GM23338 (cell line): ENCODE data around the gene MEIOB. TPM values are rescaled to one million over a fixed set of nuclear protein-coding genes. Genes with fewer than 3 reads are reported as not detected.

Experiments
- ATAC-seq: fragments of 200-7000 bp; cut with Tn5 transposase; 3 replicates; pipeline ENCODE4 v1.9.1; 2020
- DNase-seq: peaks from one replicate; pipeline ENCODE4 v3.0.0-alpha.2; 2015; ENCODE audit warnings: low spot score
- H2AFZ ChIP-seq: fragments of 200-600 bp; sonication (generic); 2 replicates; pipeline ENCODE4 v1.8.0; 2016; ENCODE audit warnings: antibody characterized with exemption, mild to moderate bottlenecking, moderate library complexity
- H3F3A ChIP-seq: fragments of 200-600 bp; sonication (generic); replicated peaks from 2 replicates; pipeline ENCODE4 v1.8.0; 2017; ENCODE audit warnings: antibody characterized with exemption, mixed run types, low read depth
- H3K27ac ChIP-seq: fragments of 200-600 bp; sonication (generic); 2 replicates; pipeline ENCODE4 v1.6.1; 2016; ENCODE audit warnings: low read depth
- H3K27me3 ChIP-seq: fragments of 200-600 bp; sonication (generic); 2 replicates; pipeline ENCODE4 v1.8.0; 2016; ENCODE audit warnings: mild to moderate bottlenecking, mixed run types, moderate library complexity; ENCODE audit not compliant: insufficient read depth
- H3K36me3 ChIP-seq: fragments of 200-600 bp; sonication (generic); 2 replicates; pipeline ENCODE4 v1.8.0; 2016; ENCODE audit warnings: mild to moderate bottlenecking; ENCODE audit not compliant: insufficient read depth
- H3K4me1 ChIP-seq: fragments of 200-600 bp; sonication (generic); 2 replicates; pipeline ENCODE4 v1.8.0; 2016; ENCODE audit warnings: mild to moderate bottlenecking, moderate library complexity; ENCODE audit not compliant: insufficient read depth
- H3K4me2 ChIP-seq: fragments of 200-600 bp; sonication (generic); 2 replicates; pipeline ENCODE4 v1.7.1; 2017; ENCODE audit warnings: mixed run types
- H3K4me3 ChIP-seq: fragments of 200-600 bp; sonication (generic); 2 replicates; pipeline ENCODE4 v1.6.1; 2016; ENCODE audit warnings: mixed run types
- H3K79me2 ChIP-seq: fragments of 200-600 bp; sonication (generic); replicated peaks from 2 replicates; pipeline ENCODE4 v1.8.0; 2017; ENCODE audit warnings: mild to moderate bottlenecking; ENCODE audit not compliant: insufficient read depth
- H3K9me2 ChIP-seq: fragments of 200-600 bp; sonication (generic); 2 replicates; pipeline ENCODE4 v1.8.0; 2017; ENCODE audit not compliant: insufficient read depth
- H4K20me1 ChIP-seq: fragments of 200-600 bp; sonication (generic); replicated peaks from 2 replicates; pipeline ENCODE4 v1.8.0; 2017; ENCODE audit warnings: mild to moderate bottlenecking; ENCODE audit not compliant: insufficient read depth
- H3K27ac Mint-ChIP-seq: 2 replicates; pipeline ENCODE4 v1.8.0; 2020; ENCODE audit warnings: inconsistent platforms, mild to moderate bottlenecking, moderate library complexity, mixed read lengths
- H3K27me3 Mint-ChIP-seq: 3 replicates; pipeline ENCODE4 v1.8.0; 2022; ENCODE audit warnings: low read depth, mild to moderate bottlenecking, moderate library complexity, mixed read lengths, inconsistent platforms; ENCODE audit not compliant: insufficient read depth, poor library complexity
- H3K36me3 Mint-ChIP-seq: 3 replicates; pipeline ENCODE4 v1.8.0; 2021; ENCODE audit warnings: low read depth, mild to moderate bottlenecking, inconsistent platforms, moderate library complexity, mixed read lengths
- H3K4me1 Mint-ChIP-seq: 3 replicates; pipeline ENCODE4 v1.8.0; 2020; ENCODE audit warnings: mild to moderate bottlenecking, inconsistent platforms, mixed read lengths
- H3K4me3 Mint-ChIP-seq: 3 replicates; pipeline ENCODE4 v1.8.0; 2021; ENCODE audit warnings: moderate library complexity, mild to moderate bottlenecking, inconsistent platforms, mixed read lengths
- H3K9me3 Mint-ChIP-seq: 3 replicates; pipeline ENCODE4 v1.8.0; 2020; ENCODE audit warnings: moderate library complexity, mild to moderate bottlenecking, inconsistent platforms, mixed read lengths
- CREB1 ChIP-seq: fragments of 250-450 bp; sonication (Bioruptor Pico); IDR thresholded peaks from 2 replicates; pipeline ENCODE4 v1.5.0; 2020; ENCODE audit warnings: low read depth, mild to moderate bottlenecking, moderate library complexity
- ETS1 ChIP-seq: IDR thresholded peaks from 2 replicates; pipeline ENCODE4 v1.6.1; 2016; ENCODE audit warnings: antibody characterized with exemption
- EZH2 ChIP-seq: fragments of 200-600 bp; sonication (generic); IDR thresholded peaks from one replicate; pipeline ENCODE4 v1.8.0; 2017; ENCODE audit warnings: antibody characterized with exemption, mild to moderate bottlenecking, low read depth; ENCODE audit not compliant: unreplicated experiment
- EZH2phosphoT487 ChIP-seq: fragments of 200-600 bp; sonication (generic); IDR thresholded peaks from one replicate; pipeline ENCODE4 v1.8.1; 2018; ENCODE audit warnings: antibody characterized with exemption; ENCODE audit not compliant: unreplicated experiment
- JUNB ChIP-seq: IDR thresholded peaks from one replicate; pipeline ENCODE4 v1.6.1; 2016; ENCODE audit warnings: antibody characterized with exemption; ENCODE audit not compliant: unreplicated experiment
- NANOG ChIP-seq: IDR thresholded peaks from 2 replicates; pipeline ENCODE4 v1.6.1; 2016; ENCODE audit warnings: antibody characterized with exemption, borderline replicate concordance
- POLR2AphosphoS5 ChIP-seq: IDR thresholded peaks from 2 replicates; pipeline ENCODE4 v1.6.1; 2016; ENCODE audit warnings: antibody characterized with exemption, low read depth
- STAT1 ChIP-seq: IDR thresholded peaks from one replicate; pipeline ENCODE4 v1.6.1; 2016; ENCODE audit warnings: antibody characterized with exemption; ENCODE audit not compliant: unreplicated experiment
- ZNF114 ChIP-seq: fragments of 250-450 bp; sonication (Bioruptor Pico); IDR thresholded peaks from 2 replicates; pipeline ENCODE4 v1.5.0; 2020; ENCODE audit warnings: mild to moderate bottlenecking, moderate library complexity
- ZNF331 ChIP-seq: fragments of 250-450 bp; sonication (Bioruptor Pico); IDR thresholded peaks from 2 replicates; pipeline ENCODE4 v1.5.0; 2020; ENCODE audit warnings: low read depth, mild to moderate bottlenecking, moderate library complexity
- ZNF462 ChIP-seq: fragments of 250-450 bp; sonication (Bioruptor Pico); IDR thresholded peaks from 2 replicates; pipeline ENCODE4 v1.5.0; 2020; ENCODE audit warnings: mild to moderate bottlenecking, moderate library complexity
- polyA plus RNA-seq: library from polyadenylated mRNA; unstranded; fragments of >200 nt; fragmentation: Nextera tagmentation; extraction: Ambion mirVana; gene quantifications from 2 replicates; pipeline ENCODE4 v1.2.1, GENCODE V29; 2016
- total RNA-seq: library from RNA; depleted of rRNA; stranded (reverse); fragments of >200 nt; shearing (Covaris generic); gene quantifications from 2 replicates; pipeline ENCODE4 v1.2.3, GENCODE V29; 2014

The MEIOB gene
- total and polyA plus RNA-seq, 2 experiments from 2014 or later = 7.3 to 8.7 TPM

GRCh38 chr16:1850981-1851380 lies 21.0 kb downstream of the MEIOB start:
- no peak overlapping the region for H3K4me2 ChIP-seq
- no peak overlapping the region for H3K27ac Mint-ChIP-seq
- no peak overlapping the region for H2AFZ ChIP-seq
- H3F3A ChIP-seq = no peaks in the 10 kb centered on the region
- DNase-seq = no peak
- H3K27me3 Mint-ChIP-seq = peaks cover 2% of the 10 kb centered on the region
- H3K27me3 ChIP-seq = no peaks in the 10 kb centered on the region
- no peak overlapping the region for H3K4me3 Mint-ChIP-seq
- no peaks in the 10 kb centered on the region for H3K36me3 ChIP-seq
- H3K27ac ChIP-seq = no peak overlapping the region
- no peak overlapping the region for H3K4me3 ChIP-seq
- no peaks in the 10 kb centered on the region for H3K79me2 ChIP-seq
- no peaks in the 10 kb centered on the region for H3K4me1 Mint-ChIP-seq
- no peaks in the 10 kb centered on the region for H3K4me1 ChIP-seq
- ATAC-seq = no peak
- H3K9me2 ChIP-seq = no peaks in the 10 kb centered on the region
- TF ChIP-seq ZNF114 (CRISPR knock-in tag) (no peak), ZNF462 (no peak), JUNB (no peak), CREB1 (CRISPR knock-in tag) (no peak), ZNF331 (CRISPR knock-in tag) (no peak), EZH2phosphoT487 (no peak), STAT1 (no peak), EZH2 (no peak), NANOG (no peak), POLR2AphosphoS5 (no peak), ETS1 (no peak)
- H3K36me3 Mint-ChIP-seq = no peaks in the 10 kb centered on the region
- no peaks in the 10 kb centered on the region for H4K20me1 ChIP-seq
- H3K9me3 Mint-ChIP-seq = no peaks in the 10 kb centered on the region
